ENCODE measurements around the gene SLC34A3.

The SLC34A3 gene

GRCh38 chr9:137277329-137278041, 46.8 kb downstream of the SLC34A3 start, which contains the start of gene TOR4A:
Gene TOR4A (plus strand): TSS chr9:137277726. CDS start chr9:137278690, 964 bp downstream.
- peaks cover 25% of the 10 kb centered on the region for H3K4me1 ChIP-seq (ENCODE audit: control insufficient read depth, insufficient read depth, low read length)
- WGBS, 2 experiments = 10 to 12% methylated on average over 25 of the region's 25 CpGs
- H3K9me3 ChIP-seq (ENCODE audit: control insufficient read depth, low read length) = no peaks in the 10 kb centered on the region
- peaks cover 19% of the 10 kb centered on the region for H3K27me3 ChIP-seq (ENCODE audit: control insufficient read depth, insufficient read depth, low read length, poor library complexity, severe bottlenecking)
- H3K4me3 ChIP-seq (ENCODE audit: insufficient read depth, low read depth, low read length) = peak within 1 kb of the TSS; percentile 31
- H3K27ac ChIP-seq (ENCODE audit: insufficient read depth, low read depth, low read length, poor library complexity, severe bottlenecking) = peak within 1 kb of the TSS; percentile 62
- H3K36me3 ChIP-seq (ENCODE audit: control insufficient read depth, insufficient read depth, low read length) = no peaks in the 10 kb centered on the region

GRCh38 chr9:137278061-137278701, 47.5 kb downstream of the SLC34A3 start:
- 23% methylated on average over 54 of the region's 54 CpGs for WGBS, 2 experiments
- Histone ChIP-seq H3K36me3 (ENCODE audit: control insufficient read depth, insufficient read depth, low read length) (no peaks in the 10 kb centered on the region), H3K4me1 (ENCODE audit: control insufficient read depth, insufficient read depth, low read length) (peaks cover 25% of the 10 kb centered on the region), H3K27ac (ENCODE audit: insufficient read depth, low read depth, low read length, poor library complexity, severe bottlenecking) (no peak overlapping the region), H3K27me3 (ENCODE audit: control insufficient read depth, insufficient read depth, low read length, poor library complexity, severe bottlenecking) (peaks cover 19% of the 10 kb centered on the region), H3K4me3 (ENCODE audit: insufficient read depth, low read depth, low read length) (peak overlapping the region; percentile 31), H3K9me3 (ENCODE audit: control insufficient read depth, low read length) (no peaks in the 10 kb centered on the region)

GRCh38 chr9:137278721-137279711, 48.3 kb downstream of the SLC34A3 start:
- H3K4me1 ChIP-seq (ENCODE audit: control insufficient read depth, insufficient read depth, low read length) = peaks cover 25% of the 10 kb centered on the region
- no peaks in the 10 kb centered on the region for H3K36me3 ChIP-seq (ENCODE audit: control insufficient read depth, insufficient read depth, low read length)
- 85 to 86% methylated on average over 139 of the region's 139 CpGs for WGBS, 2 experiments
- H3K27me3 ChIP-seq (ENCODE audit: control insufficient read depth, insufficient read depth, low read length, poor library complexity, severe bottlenecking) = peaks cover 19% of the 10 kb centered on the region
- no peak overlapping the region for H3K27ac ChIP-seq (ENCODE audit: insufficient read depth, low read depth, low read length, poor library complexity, severe bottlenecking)
- peak overlapping the region; percentile 31 for H3K4me3 ChIP-seq (ENCODE audit: insufficient read depth, low read depth, low read length)
- no peaks in the 10 kb centered on the region for H3K9me3 ChIP-seq (ENCODE audit: control insufficient read depth, low read length)

- Histone ChIP-seq H3K27ac (ENCODE audit: insufficient read depth, low read depth, low read length, poor library complexity, severe bottlenecking) (no peak overlapping the region), H3K4me1 (ENCODE audit: control insufficient read depth, insufficient read depth, low read length) (peaks cover 25% of the 10 kb centered on the region), H3K9me3 (ENCODE audit: control insufficient read depth, low read length) (no peaks in the 10 kb centered on the region), H3K36me3 (ENCODE audit: control insufficient read depth, insufficient read depth, low read length) (no peaks in the 10 kb centered on the region), H3K4me3 (ENCODE audit: insufficient read depth, low read depth, low read length) (no peak overlapping the region), H3K27me3 (ENCODE audit: control insufficient read depth, insufficient read depth, low read length, poor library complexity, severe bottlenecking) (peaks cover 19% of the 10 kb centered on the region)
- 95% methylated on average over 41 of the region's 41 CpGs for WGBS, 2 experiments
Observed at GRCh38 chr9:137279741-137280473, 49.2 kb downstream of the SLC34A3 start.

- peaks cover 22% of the 10 kb centered on the region for H3K4me1 ChIP-seq (ENCODE audit: control insufficient read depth, insufficient read depth, low read length)
- no peaks in the 10 kb centered on the region for H3K36me3 ChIP-seq (ENCODE audit: control insufficient read depth, insufficient read depth, low read length)
- H3K27ac ChIP-seq (ENCODE audit: insufficient read depth, low read depth, low read length, poor library complexity, severe bottlenecking) = no peak overlapping the region
- H3K9me3 ChIP-seq (ENCODE audit: control insufficient read depth, low read length) = no peaks in the 10 kb centered on the region
- H3K27me3 ChIP-seq (ENCODE audit: control insufficient read depth, insufficient read depth, low read length, poor library complexity, severe bottlenecking) = peaks cover 19% of the 10 kb centered on the region
- 78 to 81% methylated on average over 85 of the region's 85 CpGs for WGBS, 2 experiments
- no peak overlapping the region for H3K4me3 ChIP-seq (ENCODE audit: insufficient read depth, low read depth, low read length)
Observed at GRCh38 chr9:137280474-137281344, 50.0 kb downstream of the SLC34A3 start.

- Histone ChIP-seq H3K4me1 (ENCODE audit: control insufficient read depth, insufficient read depth, low read length) (peaks cover 14% of the 10 kb centered on the region), H3K9me3 (ENCODE audit: control insufficient read depth, low read length) (no peaks in the 10 kb centered on the region), H3K27me3 (ENCODE audit: control insufficient read depth, insufficient read depth, low read length, poor library complexity, severe bottlenecking) (peaks cover 19% of the 10 kb centered on the region), H3K36me3 (ENCODE audit: control insufficient read depth, insufficient read depth, low read length) (no peaks in the 10 kb centered on the region), H3K4me3 (ENCODE audit: insufficient read depth, low read depth, low read length) (no peak overlapping the region), H3K27ac (ENCODE audit: insufficient read depth, low read depth, low read length, poor library complexity, severe bottlenecking) (no peak overlapping the region)
- 79 to 81% methylated on average over 39 of the region's 39 CpGs for WGBS, 2 experiments
Observed at GRCh38 chr9:137281345-137282116, 50.8 kb downstream of the SLC34A3 start.
